ENCODE results near the gene PIGK.
A peak's percentile ranks its signal among the peaks of the same experiment; 100 is the strongest.
"Not testable (repeated sequence)": the region's sequence is repeated elsewhere in the genome, so short reads cannot be mapped to it uniquely, and the experiment has no call there.

Gene PIGK

GRCh38 chr1:77219166-77219887 is at the start of gene PIGK:
TSS of gene PIGK (minus strand) at chr1:77219430. CDS start at chr1:77219402, 28 bp downstream.
- DNase-seq (ENCODE audit: low spot score), result peak; percentile 82

GRCh38 chr1:77267035-77267434 is 47.8 kb upstream of the PIGK start:
- no peak for DNase-seq (ENCODE audit: low spot score)

- no peak for DNase-seq (ENCODE audit: low spot score)
These were observed 46.0 kb upstream of the PIGK start for GRCh38 chr1:77265180-77265579.

- DNase-seq (ENCODE audit: low spot score), result no peak
These were observed 44.5 kb upstream of the PIGK start for GRCh38 chr1:77263708-77264107.

GRCh38 chr1:77253211-77253610 is 34.0 kb upstream of the PIGK start:
- DNase-seq (ENCODE audit: low spot score), result no peak

GRCh38 chr1:77250126-77250525 is 30.9 kb upstream of the PIGK start:
- DNase-seq (ENCODE audit: low spot score), result no peak

- DNase-seq (ENCODE audit: low spot score), result no peak
These were observed 26.6 kb upstream of the PIGK start for GRCh38 chr1:77245830-77246229.

- DNase-seq (ENCODE audit: low spot score), result no peak
These were observed 20.1 kb upstream of the PIGK start for GRCh38 chr1:77239311-77239710.

GRCh38 chr1:77238462-77238861 is 19.2 kb upstream of the PIGK start:
- DNase-seq (ENCODE audit: low spot score), result no peak

GRCh38 chr1:77234943-77235342 is 15.7 kb upstream of the PIGK start:
- DNase-seq (ENCODE audit: low spot score), result no peak

GRCh38 chr1:77234096-77234495 is 14.9 kb upstream of the PIGK start:
- no peak for DNase-seq (ENCODE audit: low spot score)

GRCh38 chr1:77232829-77233228 is 13.6 kb upstream of the PIGK start:
- DNase-seq (ENCODE audit: low spot score), result no peak

- DNase-seq (ENCODE audit: low spot score), result peak; percentile 12
These were observed 10.8 kb upstream of the PIGK start for GRCh38 chr1:77230051-77230450.

- DNase-seq (ENCODE audit: low spot score), result no peak
These were observed 9.6 kb upstream of the PIGK start for GRCh38 chr1:77228836-77229235.

- no peak for DNase-seq (ENCODE audit: low spot score)
These were observed 8.2 kb upstream of the PIGK start for GRCh38 chr1:77227381-77227780.

- DNase-seq (ENCODE audit: low spot score), result no peak
These were observed 3.3 kb upstream of the PIGK start for GRCh38 chr1:77222496-77222895.

- DNase-seq (ENCODE audit: low spot score), result peak; percentile 4
These were observed 1.6 kb upstream of the PIGK start for GRCh38 chr1:77220687-77221463.

- peak; percentile 12 for DNase-seq (ENCODE audit: low spot score)
These were observed 609 bp downstream of the PIGK start for GRCh38 chr1:77218477-77219165.

- DNase-seq (ENCODE audit: low spot score), result not testable (repeated sequence)
These were observed 15.2 kb downstream of the PIGK start for GRCh38 chr1:77204043-77204442.

- DNase-seq (ENCODE audit: low spot score), result no peak
These were observed 16.5 kb downstream of the PIGK start for GRCh38 chr1:77202751-77203150.

- DNase-seq (ENCODE audit: low spot score), result no peak
These were observed 18.4 kb downstream of the PIGK start for GRCh38 chr1:77200806-77201205.

GRCh38 chr1:77200293-77200692 is 18.9 kb downstream of the PIGK start:
- DNase-seq (ENCODE audit: low spot score), result no peak

GRCh38 chr1:77197351-77197750 is 21.9 kb downstream of the PIGK start:
- no peak for DNase-seq (ENCODE audit: low spot score)

All from AG08395 (cell line).